Glomerular endothelial cell (primary cell): ENCODE measurements around the gene HOXA5. TPM values are rescaled to one million over a fixed set of nuclear protein-coding genes. Genes with fewer than 3 reads are reported as not detected.
A peak's percentile ranks its signal among the peaks of the same experiment; 100 is the strongest.

Source experiments
- DNase-seq: peaks from one replicate; pipeline ENCODE4 v3.0.0-alpha.2; 2011; ENCODE audit warnings: low read depth, low spot score; ENCODE audit errors: extremely low read depth
- total RNA-seq: library from RNA; depleted of rRNA; stranded (reverse); fragments of >200 nt; gene quantifications from 2 replicates; pipeline ENCODE4 v1.2.3, GENCODE V29; 2015

The HOXA5 gene
- 23.5 and 34.5 TPM in 2 replicates for total RNA-seq

GRCh38 chr7:27143023-27143949, at the start of gene HOXA5:
Gene HOXA5, minus strand, starts transcription at chr7:27143681. Its CDS starts 74 bp downstream, at chr7:27143607.
- DNase-seq: peak; percentile 87

DNA sequence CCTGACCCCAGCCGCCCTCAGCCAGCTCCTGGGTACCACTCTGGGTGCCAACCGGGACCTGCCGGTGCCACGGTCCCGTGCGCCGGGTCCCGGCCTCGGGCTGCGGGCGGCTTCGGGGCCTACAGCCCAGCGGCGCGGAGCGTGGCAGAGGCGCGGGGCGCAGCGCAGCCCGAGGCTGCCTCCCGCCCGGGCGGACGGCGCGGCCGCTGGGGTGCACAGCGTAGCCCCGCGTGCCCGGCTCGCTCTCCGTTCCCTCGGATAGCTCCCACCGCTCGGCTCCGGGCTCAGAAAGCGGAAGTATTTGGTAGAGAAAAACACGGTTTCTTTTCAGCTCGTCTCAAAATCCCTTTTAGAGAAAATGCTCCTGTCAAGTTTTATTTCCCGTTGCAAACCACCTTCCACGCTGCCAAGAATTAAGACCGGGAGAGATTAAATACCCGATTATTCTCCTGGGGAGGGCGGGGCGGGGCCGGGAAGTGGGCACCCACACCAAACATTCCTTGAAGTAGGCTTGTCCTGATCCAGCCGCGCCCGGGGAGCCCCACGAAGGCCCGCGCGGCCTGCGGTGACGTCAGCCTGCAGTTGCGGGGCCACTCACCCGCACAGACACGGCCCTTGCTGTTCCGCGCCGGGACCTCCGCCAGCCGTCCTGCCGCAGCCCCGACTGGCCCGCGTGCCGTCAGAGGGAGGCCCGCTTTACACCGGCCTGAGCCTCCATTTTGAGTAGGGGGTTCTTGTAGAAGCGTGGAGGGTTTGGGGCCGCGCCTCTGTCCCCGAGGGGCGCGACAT, 49.3 kb upstream of the HOXA5 start:
- no peak for DNase-seq

- DNase-seq: no peak
Observed at GRCh38 chr7:27191833-27192545, 48.5 kb upstream of the HOXA5 start.

DNA sequence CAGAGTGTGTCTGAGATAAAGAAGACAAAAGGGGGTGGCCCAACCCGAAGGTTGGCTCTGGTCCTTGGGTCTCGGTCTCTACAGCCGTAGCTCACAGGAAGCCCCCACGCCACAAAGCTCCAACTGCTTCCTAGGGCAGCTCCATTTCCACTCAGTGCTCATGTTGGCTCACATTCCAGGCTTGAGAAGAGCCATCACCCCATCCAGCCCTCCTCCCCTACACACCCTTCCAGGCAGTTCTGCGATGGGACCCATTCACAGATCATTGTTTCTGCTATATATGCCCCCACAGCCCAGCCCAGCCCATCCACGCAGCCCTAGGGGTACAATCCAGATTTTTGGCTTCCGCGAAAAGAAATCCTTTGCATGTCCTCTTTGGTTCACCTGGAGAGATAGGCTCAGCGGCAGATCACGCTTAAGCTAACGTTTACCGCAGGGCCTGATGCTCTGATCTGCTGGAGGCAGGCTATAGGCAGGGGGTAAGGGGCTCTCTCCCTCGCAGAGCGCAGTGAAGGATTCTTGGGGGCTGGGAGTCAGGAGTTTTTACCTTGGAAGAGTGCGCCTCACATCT, 47.8 kb upstream of the HOXA5 start:
- DNase-seq: no peak

DNA sequence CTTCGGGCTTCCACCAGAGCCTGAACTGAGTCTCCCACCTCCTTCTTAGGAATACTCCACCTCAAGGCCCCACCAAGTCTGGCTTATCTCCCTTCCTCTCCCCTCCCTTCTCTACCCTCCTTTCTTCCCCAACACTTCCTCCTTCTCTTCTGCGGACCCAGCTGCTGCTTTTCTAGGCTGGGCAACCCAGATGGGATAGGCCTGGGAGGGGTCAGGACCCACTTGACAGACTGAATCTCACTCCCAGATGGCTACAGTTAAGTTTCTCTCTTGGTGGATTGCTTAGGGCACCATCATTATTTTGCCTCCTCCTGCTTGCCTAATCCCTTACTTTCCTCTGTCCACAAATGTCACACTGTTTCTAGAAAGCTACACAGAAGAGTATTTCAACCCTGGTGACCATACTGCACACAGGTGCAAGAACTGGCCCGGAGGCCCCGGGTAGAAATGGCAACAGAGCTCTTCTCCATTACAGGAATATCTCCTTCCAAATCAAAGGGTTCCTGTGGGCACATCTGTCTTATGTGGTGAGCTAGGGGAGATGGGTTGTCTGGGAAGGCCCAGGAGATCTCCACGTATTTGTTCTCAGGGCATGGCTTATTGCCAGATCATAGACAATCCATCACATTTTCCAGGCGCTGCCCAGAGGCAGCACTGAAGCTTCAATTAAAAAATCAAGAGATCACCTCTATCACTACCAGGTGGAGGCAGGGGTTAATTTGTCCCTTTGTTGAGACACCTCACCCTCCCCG, 46.7 kb upstream of the HOXA5 start:
- DNase-seq: no peak

DNA sequence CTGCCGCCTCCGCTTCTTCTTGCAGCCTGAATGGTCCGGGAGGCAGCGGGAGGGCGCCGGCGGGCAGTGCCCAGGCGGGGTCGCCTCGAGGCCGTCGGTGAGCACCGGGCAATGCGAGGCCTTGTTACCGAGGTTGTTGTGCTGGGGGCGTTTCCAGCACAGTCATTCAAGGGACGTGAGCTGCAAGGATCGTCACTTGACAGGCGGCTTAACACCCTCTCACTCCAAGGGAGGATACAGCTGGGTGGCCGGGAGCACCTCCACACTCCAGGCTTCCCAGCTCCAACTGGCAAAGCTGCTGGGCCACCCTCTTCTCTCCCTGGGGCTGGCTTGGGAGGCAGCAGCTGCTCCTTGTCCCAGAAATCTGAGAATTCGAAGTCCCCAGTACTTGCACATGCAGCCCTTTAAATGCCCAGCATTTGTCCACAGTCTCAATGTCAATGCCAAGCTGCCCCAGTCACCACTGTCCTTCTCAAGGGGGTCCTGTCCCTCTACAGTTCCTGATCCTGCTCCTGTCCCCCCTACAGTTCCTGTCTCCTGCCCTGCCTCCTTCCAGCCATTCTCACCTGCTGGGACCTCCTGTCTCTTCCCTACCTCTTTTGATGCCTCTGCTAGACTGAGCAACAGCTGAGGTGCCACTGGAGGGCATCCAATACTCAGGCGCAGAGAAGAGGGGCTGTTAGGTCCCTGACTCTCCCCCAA, 46.0 kb upstream of the HOXA5 start:
- no peak for DNase-seq

DNA sequence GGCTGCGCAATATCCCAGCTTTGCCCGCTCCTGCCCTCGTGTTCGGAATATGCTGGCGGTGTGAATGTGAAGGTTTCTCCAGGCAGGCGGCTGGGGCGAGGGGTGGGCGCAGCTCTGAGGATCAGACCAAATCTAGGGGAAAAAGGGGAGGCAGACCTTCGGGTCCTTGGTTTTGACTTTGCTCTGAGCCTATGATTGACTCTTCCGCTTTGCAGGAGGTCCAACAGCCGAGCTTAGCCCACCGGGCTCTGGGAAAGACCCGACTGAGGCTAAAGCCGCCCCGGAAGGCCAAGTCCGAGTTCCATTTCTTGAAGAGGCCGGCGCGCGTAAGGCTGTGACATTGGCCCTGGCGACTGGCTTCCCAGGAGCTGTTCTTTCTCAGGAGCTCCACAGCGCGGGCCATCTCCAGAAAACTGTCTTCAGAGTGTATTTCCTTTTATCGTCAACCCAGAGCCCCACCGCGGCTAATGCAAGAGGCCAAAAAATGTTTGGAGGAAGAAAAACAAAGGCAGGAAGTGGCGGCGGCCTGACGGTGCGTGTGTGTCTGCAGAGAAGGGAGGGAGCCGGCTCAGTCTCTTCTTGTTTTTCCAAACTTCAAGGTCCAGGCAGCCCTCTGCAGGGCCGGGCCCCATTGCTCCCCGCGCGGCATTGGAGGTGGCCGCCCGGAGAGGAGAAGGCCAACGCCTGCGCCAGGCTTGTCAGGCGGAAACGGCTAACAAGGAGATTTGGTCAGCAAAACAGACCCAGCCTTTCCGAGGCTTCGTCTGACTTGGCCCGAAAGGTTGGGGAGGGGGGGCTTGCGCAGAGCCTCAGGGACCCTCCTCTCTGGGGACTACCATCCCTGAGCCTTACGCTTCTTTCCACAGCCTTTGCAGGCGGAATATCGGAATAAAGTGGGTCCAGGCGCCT, 45.2 kb upstream of the HOXA5 start:
- no peak for DNase-seq

DNA sequence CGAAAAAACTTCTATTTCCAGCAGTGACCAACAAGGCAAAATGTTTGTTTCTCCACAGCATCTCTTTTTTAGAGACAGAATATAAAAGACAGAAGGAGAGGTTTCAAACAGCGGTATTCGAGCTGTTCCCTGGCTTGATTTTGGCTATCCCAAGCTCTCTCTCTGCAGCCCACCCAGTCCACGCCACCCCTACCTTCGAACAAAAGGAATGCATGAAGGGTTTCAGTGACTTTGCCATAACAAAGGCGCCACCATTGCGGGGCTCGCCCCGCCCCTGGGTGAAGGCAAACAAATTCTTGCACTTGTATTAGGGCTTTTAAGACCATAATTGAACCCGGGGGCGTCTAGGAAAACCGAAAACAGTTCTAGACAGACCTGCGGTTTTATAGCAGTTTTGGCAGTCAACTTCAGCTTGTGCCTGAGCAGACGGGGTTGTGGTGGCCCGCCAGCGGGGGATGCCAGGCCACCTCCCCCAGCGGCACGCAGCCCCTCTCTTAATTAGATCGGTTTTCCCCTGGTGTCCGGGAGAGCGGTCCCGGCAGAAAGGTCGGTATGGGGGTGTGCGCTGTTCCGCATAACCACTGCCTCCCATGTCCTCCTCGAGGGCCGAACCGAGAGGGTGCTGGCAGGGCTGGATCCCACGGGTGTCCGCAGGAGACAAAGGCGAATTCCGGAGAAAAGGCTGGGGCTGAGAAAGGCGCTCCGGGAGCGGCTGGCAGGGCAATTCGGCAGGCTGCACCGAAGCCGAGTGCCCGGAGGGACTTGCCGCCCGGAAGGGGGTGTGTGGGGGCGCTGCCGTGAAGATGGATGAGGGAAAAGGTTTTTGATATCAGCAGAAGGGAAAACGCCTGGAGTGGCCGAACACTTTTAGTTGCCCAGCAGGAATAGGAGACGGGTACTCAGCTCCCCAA, 44.2 kb upstream of the HOXA5 start:
- DNase-seq: no peak

DNA sequence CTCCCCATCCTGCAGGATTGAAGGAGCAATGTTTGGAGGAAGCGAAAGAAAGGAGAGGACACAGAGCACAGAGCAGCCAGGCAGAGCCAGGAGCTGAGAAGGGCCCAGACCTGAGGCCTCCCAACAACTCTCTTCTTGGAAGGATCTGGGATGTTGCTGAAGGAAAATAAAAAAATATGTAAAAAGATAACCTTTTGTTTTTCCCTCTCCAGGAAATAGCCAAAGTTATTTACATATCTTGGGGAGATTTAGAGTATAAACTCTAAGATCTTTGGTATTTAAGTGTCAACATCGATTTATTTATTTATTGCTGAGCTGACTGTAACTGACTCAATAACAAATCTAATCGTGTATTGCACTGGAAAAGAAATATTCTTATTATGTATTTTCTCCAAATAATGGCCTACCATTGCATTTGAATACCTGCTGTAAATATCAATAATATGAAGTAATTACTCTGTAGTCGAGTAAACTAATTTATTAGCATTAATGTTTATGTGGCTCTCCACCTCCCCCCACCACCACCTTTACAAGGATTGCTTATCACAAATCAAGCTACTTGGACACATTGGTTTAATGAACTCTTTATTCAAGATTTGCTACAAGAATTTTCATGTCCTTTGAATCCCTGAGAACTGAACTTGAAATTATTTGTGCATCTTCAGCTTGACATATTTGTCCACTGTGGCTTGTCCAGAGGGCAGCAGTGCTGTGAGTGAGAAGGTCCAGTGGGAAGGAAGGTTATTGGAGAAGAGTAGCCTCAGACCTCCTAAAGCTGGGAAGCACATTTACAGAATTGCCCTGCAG, 43.4 kb upstream of the HOXA5 start:
- no peak for DNase-seq

- no peak for DNase-seq
Observed at GRCh38 chr7:27185854-27186667, 42.6 kb upstream of the HOXA5 start.

GRCh38 chr7:27185013-27185853, 41.8 kb upstream of the HOXA5 start, which contains the start of gene HOXA11:
Gene HOXA11, minus strand, starts transcription at chr7:27185232. Its CDS starts 88 bp downstream, at chr7:27185144.
- no peak for DNase-seq

DNA sequence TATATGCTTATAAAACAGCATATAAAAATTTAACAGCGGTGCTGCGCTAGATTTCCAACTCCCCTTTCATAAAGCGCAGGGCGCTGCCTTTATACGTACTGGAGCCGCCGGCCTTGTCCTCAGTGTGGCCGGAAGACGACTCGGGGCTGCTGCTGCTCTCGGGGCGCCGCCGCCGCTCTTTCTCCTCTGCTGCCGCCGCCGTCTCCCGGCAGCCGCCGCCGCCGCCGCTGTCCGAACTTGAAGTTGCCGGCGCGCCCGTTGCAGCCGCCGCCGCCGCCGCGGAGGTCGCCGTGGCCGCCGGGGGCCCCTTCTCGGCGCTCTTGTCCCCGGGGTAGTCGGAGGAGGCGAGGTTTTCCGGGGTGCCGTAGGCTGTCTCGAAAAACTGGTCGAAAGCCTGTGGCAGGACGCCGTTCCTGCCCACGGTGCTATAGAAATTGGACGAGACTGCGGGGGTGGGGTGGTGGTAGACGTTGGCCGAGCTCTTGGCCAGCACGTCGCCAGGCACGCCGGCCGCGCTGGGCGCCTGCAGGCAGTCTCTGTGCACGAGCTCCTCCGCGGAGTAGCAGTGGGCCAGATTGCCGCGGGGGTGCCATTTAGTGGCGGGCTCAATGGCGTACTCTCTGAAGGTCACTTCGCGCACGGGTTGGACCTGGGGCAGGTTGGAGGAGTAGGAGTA, 41.0 kb upstream of the HOXA5 start:
- no peak for DNase-seq

DNA sequence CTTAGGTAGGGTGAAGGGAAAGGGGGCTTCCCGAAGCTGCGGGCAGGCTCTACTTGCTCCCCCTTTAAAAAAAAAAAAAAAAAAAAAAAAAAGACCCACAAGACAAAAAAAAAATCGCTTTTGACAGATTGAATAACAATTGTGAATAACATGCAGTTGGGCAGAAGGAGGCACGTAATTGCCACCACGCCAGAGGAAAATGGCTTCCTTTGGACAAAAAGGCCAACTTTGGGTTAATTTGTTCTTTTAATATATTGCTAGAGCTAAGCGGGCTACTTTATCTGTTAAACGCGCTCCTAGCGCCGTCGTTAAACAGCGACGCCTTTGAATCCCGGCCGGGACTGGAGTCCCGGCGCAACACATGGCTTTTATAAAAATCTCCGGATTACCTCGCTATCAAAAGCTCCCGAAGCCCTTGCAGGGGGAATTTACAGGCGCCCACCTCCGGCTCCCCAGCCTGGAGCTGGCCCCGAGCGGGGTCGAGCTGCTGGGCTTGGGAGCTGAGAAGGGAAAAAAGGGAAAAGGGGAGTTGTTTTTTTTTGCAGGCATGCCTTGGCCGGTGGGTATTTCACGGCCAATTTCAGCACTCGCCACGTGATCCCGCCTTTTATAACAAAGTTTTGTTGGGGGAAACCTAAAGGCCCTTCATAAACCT, 40.3 kb upstream of the HOXA5 start:
- DNase-seq: no peak
